ENCODE data around the gene TMC2. TPM values are rescaled to one million over a fixed set of nuclear protein-coding genes. Genes with fewer than 3 reads are reported as not detected.

The TMC2 gene
- total and polyA plus RNA-seq, 4 donors = 0.06 to 0.31 (median 0.15) TPM; not detected in 1

- WGBS, 2 donors = 83 to 88% methylated on average over 10 of the region's 10 CpGs
These were observed 18.3 kb upstream of the TMC2 start for GRCh38 chr20:2518096-2518495.

GRCh38 chr20:2518558-2518957 is 17.8 kb upstream of the TMC2 start:
- Histone ChIP-seq H3K4me1 (ENCODE audit: control insufficient read depth in 5 of 5, insufficient read depth in 5 of 5, low read length in 5 of 5) (no peaks in the 10 kb centered on the region), H3K36me3 (ENCODE audit: control insufficient read depth in 4 of 4, insufficient read depth in 4 of 4, low read length in 4 of 4) (no peaks in the 10 kb centered on the region)
- 75 to 83% methylated on average over 4 of the region's 4 CpGs for WGBS, 2 donors

More at GRCh38 chr20:2518096-2518495, 18.3 kb upstream of the TMC2 start:
- DNase-seq = no peak
- Histone ChIP-seq H3K4me1 (ENCODE audit: control insufficient read depth in 5 of 5, insufficient read depth in 5 of 5, low read length in 5 of 5) (no peaks in the 10 kb centered on the region), H3K4me3 (no peak overlapping the region), H3K9me3 (ENCODE audit: control insufficient read depth in 4 of 4, insufficient read depth in 3 of 4, low read length in 3 of 4) (no peaks in the 10 kb centered on the region), H3K27me3 (ENCODE audit: control insufficient read depth in 3 of 3, insufficient read depth in 3 of 3, low read length in 2 of 3) (no peaks in the 10 kb centered on the region), H3K36me3 (ENCODE audit: control insufficient read depth in 4 of 4, insufficient read depth in 4 of 4, low read length in 4 of 4) (no peaks in the 10 kb centered on the region), H3K27ac (ENCODE audit: low read depth in 1 of 2, low read length in 1 of 2) (no peak overlapping the region), H3K9ac (ENCODE audit: insufficient read depth in 1 of 2, low read length in 2 of 2) (no peak overlapping the region)
- TF ChIP-seq CTCF (IDR thresholded peaks at IDR 0.05; ENCODE audit: control extremely low read depth, extremely low read depth) = no peak
- no peak for ATAC-seq (ENCODE audit: insufficient read depth, low FRiP score)

GRCh38 chr20:2519115-2519809 is 17.1 kb upstream of the TMC2 start:
- Histone ChIP-seq H3K4me3 (no peak overlapping the region), H3K27me3 (ENCODE audit: control insufficient read depth in 3 of 3, insufficient read depth in 3 of 3, low read length in 2 of 3) (no peaks in the 10 kb centered on the region), H3K36me3 (ENCODE audit: control insufficient read depth in 4 of 4, insufficient read depth in 4 of 4, low read length in 4 of 4) (no peaks in the 10 kb centered on the region), H3K27ac (ENCODE audit: low read depth in 1 of 2, low read length in 1 of 2) (no peak overlapping the region), H3K9me3 (ENCODE audit: control insufficient read depth in 4 of 4, insufficient read depth in 3 of 4, low read length in 3 of 4) (no peaks in the 10 kb centered on the region), H3K4me1 (ENCODE audit: control insufficient read depth in 5 of 5, insufficient read depth in 5 of 5, low read length in 5 of 5) (peaks cover 0 to 5% (median 0%) of the 10 kb centered on the region in 5 donors), H3K9ac (ENCODE audit: insufficient read depth in 1 of 2, low read length in 2 of 2) (no peak overlapping the region)
- DNase-seq (no peak), ATAC-seq (ENCODE audit: insufficient read depth, low FRiP score) (no peak)
- 97 to 98% methylated on average over 4 of the region's 4 CpGs for WGBS, 2 donors
- TF ChIP-seq CTCF (IDR thresholded peaks at IDR 0.05; ENCODE audit: control extremely low read depth, extremely low read depth) = no peak

More at GRCh38 chr20:2518558-2518957, 17.8 kb upstream of the TMC2 start:
- TF ChIP-seq CTCF (IDR thresholded peaks at IDR 0.05; ENCODE audit: control extremely low read depth, extremely low read depth) = no peak
- Histone ChIP-seq H3K9ac (ENCODE audit: insufficient read depth in 1 of 2, low read length in 2 of 2) (no peak overlapping the region), H3K27ac (ENCODE audit: low read depth in 1 of 2, low read length in 1 of 2) (no peak overlapping the region), H3K4me3 (no peak overlapping the region), H3K9me3 (ENCODE audit: control insufficient read depth in 4 of 4, insufficient read depth in 3 of 4, low read length in 3 of 4) (no peaks in the 10 kb centered on the region), H3K27me3 (ENCODE audit: control insufficient read depth in 3 of 3, insufficient read depth in 3 of 3, low read length in 2 of 3) (no peaks in the 10 kb centered on the region)
- DNase-seq (no peak), ATAC-seq (ENCODE audit: insufficient read depth, low FRiP score) (no peak)
